Esophagus squamous epithelium (tissue), 4 donors: Measurements from ENCODE around the gene CHST12.

Experiments
- POLR2A ChIP-seq, 4 donors: fragments of 450-650 bp; IDR thresholded peaks; one replicate each; pipeline ENCODE4 v1.6.1; 2017; ENCODE audit warnings: antibody characterized with exemption in 4 of 4, mild to moderate bottlenecking in 4 of 4, moderate library complexity in 3 of 4
- TF ChIP-seq, protein P1 (sequence below), 6 experiments: fragments of 450-650 bp in 4 of 6; fragments of 200-600 bp in 2 of 6; sonication (generic) in 2 of 6; IDR thresholded peaks; one replicate each; pipeline ENCODE4 v1.5.1; 2016 to 2019; ENCODE audit warnings: antibody characterized with exemption in 6 of 6, mild to moderate bottlenecking in 4 of 6, moderate library complexity in 4 of 6

DNA sequence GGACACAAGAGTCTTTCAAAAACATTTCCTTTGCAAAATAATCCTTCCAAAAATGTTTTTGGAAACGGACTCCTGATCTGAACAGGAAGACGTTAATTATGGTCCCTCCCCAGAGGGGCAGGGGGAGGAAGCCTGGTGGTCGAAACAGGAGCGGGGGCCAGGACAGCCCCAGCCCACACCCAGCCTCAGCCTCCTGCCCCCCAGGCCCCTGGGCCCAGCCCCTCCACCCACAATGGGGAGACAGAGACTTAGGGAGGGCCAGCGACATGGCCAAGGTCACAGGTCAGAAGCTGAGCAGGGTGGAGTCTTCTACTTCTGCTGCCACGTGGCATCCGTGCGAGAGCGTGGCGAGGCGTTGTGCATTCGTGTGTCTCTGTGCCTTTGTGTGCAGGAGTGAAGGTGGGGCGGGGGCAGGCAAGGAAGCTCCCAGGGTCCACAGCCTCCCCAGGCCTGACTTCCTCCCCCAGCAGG lies 86.8 kb downstream of the CHST12 start:
- TF ChIP-seq, protein P1, sequence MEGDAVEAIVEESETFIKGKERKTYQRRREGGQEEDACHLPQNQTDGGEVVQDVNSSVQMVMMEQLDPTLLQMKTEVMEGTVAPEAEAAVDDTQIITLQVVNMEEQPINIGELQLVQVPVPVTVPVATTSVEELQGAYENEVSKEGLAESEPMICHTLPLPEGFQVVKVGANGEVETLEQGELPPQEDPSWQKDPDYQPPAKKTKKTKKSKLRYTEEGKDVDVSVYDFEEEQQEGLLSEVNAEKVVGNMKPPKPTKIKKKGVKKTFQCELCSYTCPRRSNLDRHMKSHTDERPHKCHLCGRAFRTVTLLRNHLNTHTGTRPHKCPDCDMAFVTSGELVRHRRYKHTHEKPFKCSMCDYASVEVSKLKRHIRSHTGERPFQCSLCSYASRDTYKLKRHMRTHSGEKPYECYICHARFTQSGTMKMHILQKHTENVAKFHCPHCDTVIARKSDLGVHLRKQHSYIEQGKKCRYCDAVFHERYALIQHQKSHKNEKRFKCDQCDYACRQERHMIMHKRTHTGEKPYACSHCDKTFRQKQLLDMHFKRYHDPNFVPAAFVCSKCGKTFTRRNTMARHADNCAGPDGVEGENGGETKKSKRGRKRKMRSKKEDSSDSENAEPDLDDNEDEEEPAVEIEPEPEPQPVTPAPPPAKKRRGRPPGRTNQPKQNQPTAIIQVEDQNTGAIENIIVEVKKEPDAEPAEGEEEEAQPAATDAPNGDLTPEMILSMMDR (IDR thresholded peaks at IDR 0.05): no peak
- TF ChIP-seq POLR2A (IDR thresholded peaks at IDR 0.05): no peak
